Measurements from ENCODE around the gene PTF1A.
A peak's percentile ranks its signal among the peaks of the same experiment; 100 is the strongest.

Gene PTF1A

DNA sequence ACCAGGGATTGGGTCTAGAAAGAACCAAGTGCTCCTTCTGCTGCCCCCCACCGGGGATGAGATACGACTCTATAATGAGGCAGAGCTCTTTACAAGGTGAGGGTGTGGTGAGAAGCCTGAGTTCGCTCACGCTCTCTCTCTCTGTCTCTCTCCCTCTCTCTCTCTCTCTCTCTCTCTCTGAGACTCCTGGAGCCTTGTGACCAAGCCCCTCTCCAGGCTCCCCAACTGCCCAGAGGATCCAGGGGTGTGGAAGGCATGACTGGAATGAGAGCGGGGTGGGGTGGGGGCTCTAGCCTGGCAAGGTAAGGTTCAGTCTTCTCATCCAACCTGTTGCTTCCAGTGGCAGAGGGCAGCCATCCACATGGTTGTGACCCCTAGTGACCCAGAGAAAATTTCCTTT lies 3.1 kb upstream of the PTF1A start:
- H3K4me3 ChIP-seq (ENCODE audit: low read depth, low read length) = no peak overlapping the region
- TF ChIP-seq, protein P1, sequence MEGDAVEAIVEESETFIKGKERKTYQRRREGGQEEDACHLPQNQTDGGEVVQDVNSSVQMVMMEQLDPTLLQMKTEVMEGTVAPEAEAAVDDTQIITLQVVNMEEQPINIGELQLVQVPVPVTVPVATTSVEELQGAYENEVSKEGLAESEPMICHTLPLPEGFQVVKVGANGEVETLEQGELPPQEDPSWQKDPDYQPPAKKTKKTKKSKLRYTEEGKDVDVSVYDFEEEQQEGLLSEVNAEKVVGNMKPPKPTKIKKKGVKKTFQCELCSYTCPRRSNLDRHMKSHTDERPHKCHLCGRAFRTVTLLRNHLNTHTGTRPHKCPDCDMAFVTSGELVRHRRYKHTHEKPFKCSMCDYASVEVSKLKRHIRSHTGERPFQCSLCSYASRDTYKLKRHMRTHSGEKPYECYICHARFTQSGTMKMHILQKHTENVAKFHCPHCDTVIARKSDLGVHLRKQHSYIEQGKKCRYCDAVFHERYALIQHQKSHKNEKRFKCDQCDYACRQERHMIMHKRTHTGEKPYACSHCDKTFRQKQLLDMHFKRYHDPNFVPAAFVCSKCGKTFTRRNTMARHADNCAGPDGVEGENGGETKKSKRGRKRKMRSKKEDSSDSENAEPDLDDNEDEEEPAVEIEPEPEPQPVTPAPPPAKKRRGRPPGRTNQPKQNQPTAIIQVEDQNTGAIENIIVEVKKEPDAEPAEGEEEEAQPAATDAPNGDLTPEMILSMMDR (IDR thresholded peaks at IDR 0.05; ENCODE audit: low read depth, low read length) = no peak
- peaks cover 19% of the 10 kb centered on the region for H3K27me3 ChIP-seq (ENCODE audit: insufficient read depth, low read depth, severe bottlenecking)

DNA sequence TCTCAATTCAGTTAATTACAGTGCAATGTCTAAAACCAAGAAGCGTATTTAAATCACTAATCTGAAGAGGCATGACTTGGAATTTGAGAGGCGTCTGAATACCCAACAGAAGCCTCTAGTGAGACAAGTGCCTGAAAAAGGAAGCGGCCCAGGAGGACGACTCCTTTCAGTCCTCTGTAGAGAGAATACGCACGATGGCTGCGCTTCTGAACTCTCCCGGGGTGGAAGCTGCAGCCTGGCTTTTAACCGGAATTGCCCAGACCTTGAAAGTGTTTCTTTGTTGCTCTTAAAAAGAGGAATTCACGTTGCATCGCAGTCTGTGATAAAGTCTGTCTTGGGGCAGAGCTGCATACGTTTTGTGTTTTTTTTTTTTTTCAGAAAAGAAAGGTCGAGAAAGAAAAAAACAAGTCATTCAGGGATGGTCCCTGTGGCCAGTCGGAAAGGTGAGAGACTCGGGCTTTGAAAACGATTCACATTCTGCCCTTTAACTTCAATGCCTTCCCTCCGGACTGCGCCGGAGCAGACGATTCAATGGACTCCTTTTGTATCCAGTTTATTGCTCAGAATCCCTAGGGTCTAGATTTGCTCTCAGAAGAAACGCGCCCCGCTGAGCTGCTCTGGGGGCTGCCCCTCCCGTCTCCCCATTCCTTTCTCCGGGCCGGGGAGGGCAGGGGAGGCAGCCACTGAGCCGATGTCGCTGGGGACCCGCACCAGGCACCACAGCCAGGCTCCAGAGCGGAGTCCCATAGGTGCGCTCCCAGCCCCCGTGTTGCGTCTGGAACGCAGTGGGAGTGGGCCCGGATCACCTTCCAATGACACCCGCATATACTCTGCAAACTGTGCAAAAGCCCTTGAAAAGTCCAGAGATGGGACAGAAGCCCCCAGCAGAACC lies 994 bp upstream of the PTF1A start:
- H3K4me3 ChIP-seq (ENCODE audit: low read depth, low read length) = no peak overlapping the region
- peaks cover 40% of the 10 kb centered on the region for H3K27me3 ChIP-seq (ENCODE audit: insufficient read depth, low read depth, severe bottlenecking)
- H3K9me3 ChIP-seq (ENCODE audit: severe bottlenecking) = no peaks in the 10 kb centered on the region
- H3K36me3 ChIP-seq = no peaks in the 10 kb centered on the region
- TF ChIP-seq, protein P1 (IDR thresholded peaks at IDR 0.05; ENCODE audit: low read depth, low read length) = no peak
- H3K27ac ChIP-seq = no peak overlapping the region
- DNase-seq = no peak

More for the DNA sequence above, 3.1 kb upstream of the PTF1A start:
- Histone ChIP-seq H3K36me3 (no peaks in the 10 kb centered on the region), H3K27ac (no peak overlapping the region), H3K9me3 (ENCODE audit: severe bottlenecking) (no peaks in the 10 kb centered on the region)
- DNase-seq = no peak

DNA sequence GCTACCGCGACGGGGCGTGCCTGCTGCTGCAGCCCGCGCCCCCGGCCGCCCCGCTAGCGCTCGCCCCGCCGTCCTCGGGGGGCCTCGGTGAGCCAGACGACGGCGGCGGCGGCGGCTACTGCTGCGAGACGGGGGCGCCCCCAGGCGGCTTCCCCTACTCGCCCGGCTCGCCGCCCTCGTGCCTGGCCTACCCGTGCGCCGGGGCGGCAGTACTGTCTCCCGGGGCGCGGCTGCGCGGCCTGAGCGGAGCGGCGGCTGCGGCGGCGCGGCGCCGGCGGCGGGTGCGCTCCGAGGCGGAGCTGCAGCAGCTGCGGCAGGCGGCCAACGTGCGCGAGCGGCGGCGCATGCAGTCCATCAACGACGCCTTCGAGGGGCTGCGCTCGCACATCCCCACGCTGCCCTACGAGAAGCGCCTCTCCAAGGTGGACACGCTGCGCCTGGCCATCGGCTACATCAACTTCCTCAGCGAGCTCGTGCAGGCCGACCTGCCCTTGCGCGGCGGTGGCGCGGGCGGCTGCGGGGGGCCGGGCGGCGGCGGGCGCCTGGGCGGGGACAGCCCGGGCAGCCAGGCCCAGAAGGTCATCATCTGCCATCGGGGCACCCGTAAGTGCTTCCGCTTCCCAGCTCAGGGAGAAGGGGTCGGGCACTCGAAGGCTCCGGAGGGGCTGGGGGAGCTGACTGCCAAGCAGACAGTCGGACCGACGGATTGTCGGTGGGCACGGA lies 761 bp downstream of the PTF1A start:
- peaks cover 54% of the 10 kb centered on the region for H3K27me3 ChIP-seq (ENCODE audit: insufficient read depth, low read depth, severe bottlenecking)
- H3K4me3 ChIP-seq (ENCODE audit: low read depth, low read length) = peak overlapping the region; percentile 32
- no peaks in the 10 kb centered on the region for H3K36me3 ChIP-seq
- TF ChIP-seq, protein P1 (IDR thresholded peaks at IDR 0.05; ENCODE audit: low read depth, low read length) = no peak
- DNase-seq = no peak
- H3K9me3 ChIP-seq (ENCODE audit: severe bottlenecking) = no peaks in the 10 kb centered on the region
- no peak overlapping the region for H3K27ac ChIP-seq

DNA sequence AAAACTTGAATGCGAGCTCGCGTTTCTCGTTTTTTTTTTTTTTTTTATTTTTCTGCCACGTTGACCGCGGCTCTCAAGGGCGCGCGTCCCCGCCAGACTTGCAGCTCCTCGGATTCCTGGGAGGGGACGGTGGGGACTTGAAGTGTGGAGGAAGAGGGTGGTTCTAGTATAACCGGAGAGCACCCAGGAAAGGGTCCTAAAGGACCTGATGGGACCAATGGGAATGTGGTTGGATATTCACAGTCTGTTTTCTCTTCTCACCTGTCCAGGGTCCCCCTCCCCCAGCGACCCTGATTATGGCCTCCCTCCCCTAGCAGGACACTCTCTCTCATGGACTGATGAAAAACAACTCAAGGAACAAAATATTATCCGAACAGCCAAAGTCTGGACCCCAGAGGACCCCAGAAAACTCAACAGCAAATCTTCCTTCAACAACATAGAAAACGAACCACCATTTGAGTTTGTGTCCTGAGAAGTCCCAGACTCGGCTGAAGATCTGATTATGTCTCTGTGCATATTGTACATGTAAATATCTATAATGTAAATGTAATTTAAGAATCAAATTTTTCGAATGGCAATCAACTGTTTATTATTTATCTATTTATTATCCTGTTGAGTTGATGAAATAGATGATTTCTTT lies 1.4 kb downstream of the PTF1A start:
- Histone ChIP-seq H3K9me3 (ENCODE audit: severe bottlenecking) (no peaks in the 10 kb centered on the region), H3K27ac (no peak overlapping the region), H3K4me3 (ENCODE audit: low read depth, low read length) (no peak overlapping the region), H3K36me3 (no peaks in the 10 kb centered on the region), H3K27me3 (ENCODE audit: insufficient read depth, low read depth, severe bottlenecking) (peaks cover 60% of the 10 kb centered on the region)
- TF ChIP-seq, protein P1 (IDR thresholded peaks at IDR 0.05; ENCODE audit: low read depth, low read length) = no peak
- DNase-seq = no peak

DNA sequence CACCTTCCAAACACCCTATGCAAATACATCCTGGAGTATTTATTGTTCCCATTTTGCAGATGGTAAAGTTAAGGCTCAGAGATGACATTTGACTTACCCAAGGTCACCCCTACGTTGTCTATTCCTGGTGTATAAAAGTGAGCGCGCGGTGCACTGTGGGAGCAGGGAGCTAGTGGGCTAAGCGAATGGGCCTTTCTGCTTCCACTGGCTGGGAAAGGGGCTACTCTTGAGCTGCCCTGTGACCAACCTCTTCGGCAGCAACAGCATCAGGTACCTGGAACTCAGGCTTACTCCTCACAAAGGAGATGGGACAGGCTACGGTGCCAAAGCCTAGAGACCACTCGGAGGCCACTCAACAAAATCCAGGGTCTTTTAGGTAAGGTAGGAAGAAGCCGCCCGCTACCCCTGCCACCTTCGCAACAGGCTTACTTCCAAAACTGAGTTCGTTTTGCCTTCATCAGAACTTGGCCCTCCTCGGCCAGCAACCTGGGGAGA lies 2.4 kb downstream of the PTF1A start:
- Histone ChIP-seq H3K27ac (no peak overlapping the region), H3K4me3 (ENCODE audit: low read depth, low read length) (peak overlapping the region; percentile 26), H3K27me3 (ENCODE audit: insufficient read depth, low read depth, severe bottlenecking) (peaks cover 68% of the 10 kb centered on the region), H3K36me3 (no peaks in the 10 kb centered on the region), H3K9me3 (ENCODE audit: severe bottlenecking) (no peaks in the 10 kb centered on the region)
- TF ChIP-seq, protein P1 (IDR thresholded peaks at IDR 0.05; ENCODE audit: low read depth, low read length) = no peak
- no peak for DNase-seq

Data from WERI-Rb-1 (cell line).